ENCODE data around the gene SLC25A30. TPM values are rescaled to one million over a fixed set of nuclear protein-coding genes. Genes with fewer than 3 reads are reported as not detected.

Gene SLC25A30
- total RNA-seq, 2 donors from 2014 or later: 9.9 to 12.4 TPM

GRCh38 chr13:45410466-45410865, 7.7 kb downstream of the SLC25A30 start:
- H3K27ac ChIP-seq (ENCODE audit: low read depth, low read length): no peak overlapping the region
- no peaks in the 10 kb centered on the region for H3K27me3 ChIP-seq (ENCODE audit: control insufficient read depth, insufficient read depth, low read length, poor library complexity, severe bottlenecking)
- WGBS, 2 experiments (ENCODE audit: insufficient coverage in 1 of 2, insufficient read length in 1 of 2): 90 to 95% methylated on average over 6 to 12 of the region's 12 CpGs
- DNase-seq: no peak
- TF ChIP-seq CTCF (conservative IDR thresholded peaks at IDR 0.05): no peak
- Mint-ChIP-seq H3K9me3 (no peaks in the 10 kb centered on the region), H3K27me3 (ENCODE audit: insufficient read depth) (no peaks in the 10 kb centered on the region), H3K36me3 (ENCODE audit: low read depth) (peaks cover 32% of the 10 kb centered on the region), H3K4me1 (no peaks in the 10 kb centered on the region), H3K4me3 (no peak overlapping the region), H3K27ac (no peak overlapping the region)
- no peak overlapping the region for H3K4me3 ChIP-seq (ENCODE audit: low read length)
- H3K9ac ChIP-seq (ENCODE audit: extremely low read depth, low read length, poor library complexity, severe bottlenecking): no peak overlapping the region
- H3K9me3 ChIP-seq (ENCODE audit: control insufficient read depth, low read length): no peaks in the 10 kb centered on the region
- H3K36me3 ChIP-seq (ENCODE audit: control insufficient read depth, insufficient read depth, low read length): peaks cover 30% of the 10 kb centered on the region
- H3K4me1 ChIP-seq (ENCODE audit: control insufficient read depth, insufficient read depth, low read length): no peaks in the 10 kb centered on the region

- no peaks in the 10 kb centered on the region for H3K9me3 ChIP-seq (ENCODE audit: control insufficient read depth, low read length)
- peaks cover 34% of the 10 kb centered on the region for H3K36me3 ChIP-seq (ENCODE audit: control insufficient read depth, insufficient read depth, low read length)
- WGBS, 2 experiments (ENCODE audit: insufficient coverage in 1 of 2, insufficient read length in 1 of 2): 73 to 93% methylated on average over 2 of the region's 2 CpGs
- no peaks in the 10 kb centered on the region for H3K4me1 ChIP-seq (ENCODE audit: control insufficient read depth, insufficient read depth, low read length)
- H3K9me3 Mint-ChIP-seq: no peaks in the 10 kb centered on the region
- no peak overlapping the region for H3K9ac ChIP-seq (ENCODE audit: extremely low read depth, low read length, poor library complexity, severe bottlenecking)
- H3K4me1 Mint-ChIP-seq: no peaks in the 10 kb centered on the region
- H3K4me3 ChIP-seq (ENCODE audit: low read length): no peak overlapping the region
- no peak for TF ChIP-seq CTCF (conservative IDR thresholded peaks at IDR 0.05)
- H3K27me3 Mint-ChIP-seq (ENCODE audit: insufficient read depth): no peaks in the 10 kb centered on the region
- H3K27ac ChIP-seq (ENCODE audit: low read depth, low read length): no peak overlapping the region
- no peaks in the 10 kb centered on the region for H3K27me3 ChIP-seq (ENCODE audit: control insufficient read depth, insufficient read depth, low read length, poor library complexity, severe bottlenecking)
- no peak overlapping the region for H3K4me3 Mint-ChIP-seq
- peaks cover 37% of the 10 kb centered on the region for H3K36me3 Mint-ChIP-seq (ENCODE audit: low read depth)
- DNase-seq: no peak
- H3K27ac Mint-ChIP-seq: no peak overlapping the region
These were observed 8.2 kb downstream of the SLC25A30 start for GRCh38 chr13:45410001-45410400.

- Histone ChIP-seq H3K36me3 (ENCODE audit: control insufficient read depth, insufficient read depth, low read length) (peaks cover 65% of the 10 kb centered on the region), H3K27ac (ENCODE audit: low read depth, low read length) (no peak overlapping the region), H3K4me3 (ENCODE audit: low read length) (no peak overlapping the region), H3K9me3 (ENCODE audit: control insufficient read depth, low read length) (no peaks in the 10 kb centered on the region), H3K9ac (ENCODE audit: extremely low read depth, low read length, poor library complexity, severe bottlenecking) (no peak overlapping the region), H3K4me1 (ENCODE audit: control insufficient read depth, insufficient read depth, low read length) (no peaks in the 10 kb centered on the region), H3K27me3 (ENCODE audit: control insufficient read depth, insufficient read depth, low read length, poor library complexity, severe bottlenecking) (no peaks in the 10 kb centered on the region)
- Mint-ChIP-seq H3K4me3 (no peak overlapping the region), H3K9me3 (no peaks in the 10 kb centered on the region), H3K4me1 (no peaks in the 10 kb centered on the region), H3K27me3 (ENCODE audit: insufficient read depth) (no peaks in the 10 kb centered on the region), H3K36me3 (ENCODE audit: low read depth) (peaks cover 54% of the 10 kb centered on the region), H3K27ac (no peak overlapping the region)
- DNase-seq: no peak
- no peak for TF ChIP-seq CTCF (conservative IDR thresholded peaks at IDR 0.05)
- WGBS, 2 experiments (ENCODE audit: insufficient coverage in 1 of 2, insufficient read length in 1 of 2): 91 to 92% methylated on average over 3 of the region's 3 CpGs
These were observed 11.8 kb downstream of the SLC25A30 start for GRCh38 chr13:45406421-45406820.

Measured in endodermal cell (in vitro differentiated cells).